Gastrocnemius medialis (tissue), 4 donors: ENCODE data around the gene HTR1A. TPM values are rescaled to one million over a fixed set of nuclear protein-coding genes. Genes with fewer than 3 reads are reported as not detected.

ENCODE experiments used
- ATAC-seq, 2 donors: fragments of 150-250 bp; one replicate each; pipeline ENCODE4 v1.9.1; 2016
- DNase-seq, 2 donors: peaks; one replicate each; pipeline ENCODE4 v3.0.0-alpha.2; 2019
- H3K27ac ChIP-seq, 4 donors: fragments of 200-600 bp; sonication (generic); 1 replicate in 1 of 4; 2 replicates in 3 of 4; pipeline ENCODE4 v1.5.1; 2016 to 2018; ENCODE audit warnings: mild to moderate bottlenecking in 2 of 4, moderate library complexity in 1 of 4
- H3K27me3 ChIP-seq, 3 donors: fragments of 200-600 bp; sonication (generic) in 2 of 3; 1 replicate in 1 of 3; 2 replicates in 2 of 3; pipeline versions ENCODE4 v1.5.1 to v1.6.0; 2016 to 2019; ENCODE audit warnings: mild to moderate bottlenecking in 1 of 3, moderate library complexity in 1 of 3
- H3K36me3 ChIP-seq, 2 donors: fragments of 200-600 bp; sonication (generic) in 1 of 2; one replicate each; pipeline ENCODE4 v1.5.1; 2017 to 2018
- H3K4me1 ChIP-seq, 2 donors: fragments of 200-600 bp; sonication (generic) in 1 of 2; one replicate each; pipeline ENCODE4 v1.5.1; 2016 to 2017; ENCODE audit warnings: mild to moderate bottlenecking in 2 of 2
- H3K4me3 ChIP-seq, 4 donors: fragments of 200-600 bp; sonication (generic) in 3 of 4; 1 replicate in 1 of 4; 2 replicates in 3 of 4; pipeline ENCODE4 v1.5.1; 2016 to 2019; ENCODE audit warnings: mild to moderate bottlenecking in 2 of 4
- H3K9me3 ChIP-seq, 3 donors: fragments of 200-600 bp; sonication (generic) in 2 of 3; 1 replicate in 1 of 3; 2 replicates in 2 of 3; pipeline ENCODE4 v1.5.1; 2016 to 2019
- CTCF ChIP-seq, 5 experiments: fragments of 450-650 bp in 3 of 5; fragments of 200-600 bp in 2 of 5; sonication (generic) in 2 of 5; IDR thresholded peaks in 4 of 5; conservative IDR thresholded peaks in 1 of 5; 1 replicate in 4 of 5; 2 replicates in 1 of 5; pipeline ENCODE4 v1.5.1; 2016 to 2019; ENCODE audit warnings: antibody characterized with exemption in 5 of 5, mild to moderate bottlenecking in 3 of 5, moderate library complexity in 3 of 5
- POLR2A ChIP-seq, 2 donors: fragments of 450-650 bp; IDR thresholded peaks; one replicate each; pipeline ENCODE4 v1.6.1; 2017; ENCODE audit warnings: antibody characterized with exemption in 2 of 2, mild to moderate bottlenecking in 2 of 2, moderate library complexity in 2 of 2
- in situ Hi-C, 4 donors: fragments of 200-750 bp; cut with MboI; loops; one replicate each; pipeline versions ENCODE4 v1.15.0 to v1.8.0; 2017; ENCODE audit warnings: low sequenced_read_pairs in 4 of 4
- intact Hi-C: fragments of 100-400 bp; cut with DNase I; formaldehyde crosslinking; loops from one replicate; pipeline ENCODE4 v1.15.1; 2023; ENCODE audit warnings: low total_unique reads
- total RNA-seq, 4 donors: library from RNA; depleted of rRNA; stranded (reverse); fragments of >200 nt; gene quantifications; one replicate each; pipeline versions ENCODE4 v1.1.0 to v1.2.3, GENCODE V29; 2016

The HTR1A gene
- total RNA-seq, 4 donors from 2014 or later: not detected

GRCh38 chr5:63919763-63920478 lies 42.3 kb downstream of the HTR1A start:
- no peaks in the 10 kb centered on the region for H3K9me3 ChIP-seq
- TF ChIP-seq POLR2A (IDR thresholded peaks at IDR 0.05) (no peak), CTCF (IDR thresholded peaks at IDR 0.05 in 4 of 5, conservative IDR thresholded peaks at IDR 0.05 in 1 of 5) (no peak)
- no peaks in the 10 kb centered on the region for H3K27me3 ChIP-seq
- H3K4me3 ChIP-seq: no peak overlapping the region
- H3K27ac ChIP-seq: no peak overlapping the region
- no peaks in the 10 kb centered on the region for H3K36me3 ChIP-seq
- no peak for ATAC-seq
- intact Hi-C loops: no loop called here
- DNase-seq: no peak
- in situ Hi-C loops: no loop called here
- no peaks in the 10 kb centered on the region for H3K4me1 ChIP-seq

GRCh38 chr5:63916786-63917185 lies 45.5 kb downstream of the HTR1A start:
- Histone ChIP-seq H3K27me3 (no peaks in the 10 kb centered on the region), H3K4me1 (no peaks in the 10 kb centered on the region), H3K9me3 (no peaks in the 10 kb centered on the region), H3K36me3 (no peaks in the 10 kb centered on the region), H3K4me3 (no peak overlapping the region), H3K27ac (no peak overlapping the region)
- TF ChIP-seq POLR2A (IDR thresholded peaks at IDR 0.05): no peak
- no peak for TF ChIP-seq CTCF (IDR thresholded peaks at IDR 0.05 in 4 of 5, conservative IDR thresholded peaks at IDR 0.05 in 1 of 5)
- in situ Hi-C loops: no loop called here
- DNase-seq (no peak), ATAC-seq (no peak)
- intact Hi-C loops: no loop called here

GRCh38 chr5:63911871-63912270 lies 50.4 kb downstream of the HTR1A start:
- in situ Hi-C loops (no loop called here), intact Hi-C loops (no loop called here)
- TF ChIP-seq CTCF (IDR thresholded peaks at IDR 0.05 in 4 of 5, conservative IDR thresholded peaks at IDR 0.05 in 1 of 5): no peak
- no peak for TF ChIP-seq POLR2A (IDR thresholded peaks at IDR 0.05)
- Histone ChIP-seq H3K27ac (no peak overlapping the region), H3K27me3 (no peaks in the 10 kb centered on the region), H3K36me3 (no peaks in the 10 kb centered on the region), H3K4me1 (no peaks in the 10 kb centered on the region), H3K9me3 (no peaks in the 10 kb centered on the region), H3K4me3 (no peak overlapping the region)
- DNase-seq (no peak), ATAC-seq (no peak)

Other genes starting within 250 kb of the HTR1A start
- gene RNF180, start 203.4 kb upstream of the HTR1A start, total RNA-seq: 10 to 100 TPM in 1 of 4 donors, 1 to 10 TPM in 3; 3.7 to 14.3 (median 5.2) TPM